Germinal center (tissue), 1 donor: ENCODE data around the gene PM20D1.
"Not testable (repeated sequence)": the region's sequence is repeated elsewhere in the genome, so short reads cannot be mapped to it uniquely, and the experiment has no call there.

Source experiments
- DNase-seq: peaks from one replicate; pipeline ENCODE4 v3.0.0; 2012; ENCODE audit warnings: mixed read lengths, low spot score

PM20D1 gene

GRCh38 chr1:205840146-205840923 lies 9.6 kb downstream of the PM20D1 start:
- no peak for DNase-seq

GRCh38 chr1:205837382-205837970 lies 12.5 kb downstream of the PM20D1 start:
- DNase-seq, result no peak

- no peak for DNase-seq
Measured at GRCh38 chr1:205834751-205835150, 15.2 kb downstream of the PM20D1 start.

- no peak for DNase-seq
Measured at GRCh38 chr1:205832326-205832751, 17.6 kb downstream of the PM20D1 start.

GRCh38 chr1:205827623-205828022 lies 22.3 kb downstream of the PM20D1 start:
- DNase-seq, result no peak

GRCh38 chr1:205826995-205827394 lies 22.9 kb downstream of the PM20D1 start:
- no peak for DNase-seq

GRCh38 chr1:205826016-205826806 lies 23.7 kb downstream of the PM20D1 start:
- no peak for DNase-seq

GRCh38 chr1:205824180-205824579 lies 25.8 kb downstream of the PM20D1 start:
- DNase-seq, result no peak

GRCh38 chr1:205823260-205823659 lies 26.7 kb downstream of the PM20D1 start:
- not testable (repeated sequence) for DNase-seq

- DNase-seq, result no peak
Measured at GRCh38 chr1:205822397-205822796, 27.5 kb downstream of the PM20D1 start.

GRCh38 chr1:205817988-205818387 lies 31.9 kb downstream of the PM20D1 start:
- DNase-seq, result no peak

- DNase-seq, result no peak
Measured at GRCh38 chr1:205817364-205817763, 32.6 kb downstream of the PM20D1 start.

GRCh38 chr1:205813755-205814058 lies 36.2 kb downstream of the PM20D1 start:
- no peak for DNase-seq

GRCh38 chr1:205812878-205813754 lies 36.8 kb downstream of the PM20D1 start, which contains the start of gene SLC41A1:
SLC41A1 (minus strand) TSS chr1:205813198; CDS start chr1:205810441, 2,757 bp downstream.
- DNase-seq, result peak; percentile 99

GRCh38 chr1:205812271-205812877 lies 37.6 kb downstream of the PM20D1 start:
- DNase-seq, result peak; percentile 46

- DNase-seq, result no peak
Measured at GRCh38 chr1:205811660-205812059, 38.3 kb downstream of the PM20D1 start.

- DNase-seq, result no peak
Measured at GRCh38 chr1:205810448-205811157, 39.3 kb downstream of the PM20D1 start.

- DNase-seq, result no peak
Measured at GRCh38 chr1:205809942-205810345, 40.0 kb downstream of the PM20D1 start.

- no peak for DNase-seq
Measured at GRCh38 chr1:205809469-205809868, 40.5 kb downstream of the PM20D1 start.

- no peak for DNase-seq
Measured at GRCh38 chr1:205805082-205805711, 44.7 kb downstream of the PM20D1 start.
